H1 (cell line): ENCODE results near the gene TRIM50. TPM values are rescaled to one million over a fixed set of nuclear protein-coding genes. Genes with fewer than 3 reads are reported as not detected.
A peak's percentile ranks its signal among the peaks of the same experiment; 100 is the strongest.

Experiments used
- CTCF ChIA-PET: fragments of 300-600 bp; sonication (Branson Sonifier 250); formaldehyde crosslinking; loops from one replicate; lab custom pipeline; 2021; ENCODE audit not compliant: partially characterized antibody; lab: Charles Lee
- POLR2A ChIA-PET: fragments of 300-600 bp; sonication (Branson Sonifier 250); formaldehyde crosslinking; loops from one replicate; lab custom pipeline; 2021; ENCODE audit warnings: inconsistent platforms; ENCODE audit not compliant: partially characterized antibody; lab: Charles Lee
- DNase-seq, 2 experiments: peaks; one replicate each; pipeline versions ENCODE4 v3.0.0 to v3.0.0-alpha.2; 2010 to 2022; ENCODE audit warnings: low spot score in 2 of 2, low read depth in 1 of 2, mixed read lengths in 1 of 2
- FAIRE-seq: peaks from 2 replicates; lab custom pipeline; 2011; peaks lifted over from hg19 to GRCh38; lab: Jason Lieb, UNC
- H2AFZ ChIP-seq: 2 replicates; pipeline ENCODE4 v1.8.1; 2012; ENCODE audit warnings: low read length, inconsistent platforms
- H2AK5ac ChIP-seq: 2 replicates; pipeline ENCODE4 v1.6.1; 2013; ENCODE audit warnings: low read depth, low read length
- H2BK120ac ChIP-seq: replicated peaks from 2 replicates; pipeline ENCODE3; 2013; ENCODE audit warnings: low read depth, low read length, inconsistent platforms
- H2BK12ac ChIP-seq: 2 replicates; pipeline ENCODE4 v1.6.1; 2013; ENCODE audit warnings: low read depth, low read length
- H2BK15ac ChIP-seq: 2 replicates; pipeline ENCODE4 v1.6.1; 2013; ENCODE audit warnings: low read length
- H2BK20ac ChIP-seq: 2 replicates; pipeline ENCODE4 v1.6.1; 2013; ENCODE audit warnings: low read length
- H2BK5ac ChIP-seq: 2 replicates; pipeline ENCODE4 v1.6.1; 2013; ENCODE audit warnings: low read depth, low read length
- H3K14ac ChIP-seq: 2 replicates; pipeline ENCODE4 v1.6.1; 2013; ENCODE audit warnings: inconsistent platforms; ENCODE audit not compliant: insufficient read length
- H3K18ac ChIP-seq: 2 replicates; pipeline ENCODE4 v1.6.1; 2013; ENCODE audit warnings: low read length; ENCODE audit errors: extremely low read depth
- H3K23ac ChIP-seq: 2 replicates; pipeline ENCODE4 v1.6.1; 2013; ENCODE audit warnings: inconsistent platforms; ENCODE audit not compliant: insufficient read length
- H3K23me2 ChIP-seq: 2 replicates; pipeline ENCODE4 v1.6.1; 2013; ENCODE audit warnings: low read depth, low read length
- H3K27ac ChIP-seq: 2 replicates; pipeline ENCODE4 v1.6.1; 2011; ENCODE audit warnings: low read depth, low read length, inconsistent platforms
- H3K27me3 ChIP-seq, 4 experiments: replicated peaks in 1 of 4; 1 replicate in 1 of 4; 2 replicates in 3 of 4; pipeline versions ENCODE4 v1.6.1 to v1.8.1; 2011 to 2013; ENCODE audit warnings: low read length in 3 of 4, mild to moderate bottlenecking in 3 of 4, inconsistent platforms in 2 of 4, mixed read lengths in 2 of 4, moderate library complexity in 1 of 4; ENCODE audit not compliant: control insufficient read depth in 3 of 4, insufficient read depth in 3 of 4; ENCODE audit errors: extremely low read depth in 1 of 4
- H3K36me3 ChIP-seq, 4 experiments: 2 replicates each; pipeline versions ENCODE4 v1.6.1 to v1.8.1; 2011 to 2013; ENCODE audit warnings: mild to moderate bottlenecking in 4 of 4, low read length in 3 of 4, moderate library complexity in 2 of 4, control low read depth in 1 of 4, inconsistent platforms in 1 of 4; ENCODE audit not compliant: insufficient read depth in 4 of 4, control insufficient read depth in 2 of 4
- H3K4ac ChIP-seq: replicated peaks from 2 replicates; pipeline ENCODE3; 2013; ENCODE audit warnings: low read length, low read depth, mixed read lengths, inconsistent platforms; ENCODE audit not compliant: insufficient read length
- H3K4me1 ChIP-seq, 4 experiments: replicated peaks in 1 of 4; 1 replicate in 1 of 4; 2 replicates in 3 of 4; pipeline versions ENCODE4 v1.6.1 to v1.8.1; 2011 to 2013; ENCODE audit warnings: low read length in 3 of 4, inconsistent platforms in 2 of 4, mixed read lengths in 1 of 4; ENCODE audit not compliant: insufficient read depth in 4 of 4, control insufficient read depth in 3 of 4
- H3K4me2 ChIP-seq, 2 experiments: 2 replicates each; pipeline versions ENCODE4 v1.6.1 to v1.8.1; 2011 to 2013; ENCODE audit warnings: low read depth in 2 of 2, low read length in 2 of 2, control low read depth in 1 of 2, inconsistent platforms in 1 of 2, mild to moderate bottlenecking in 1 of 2; ENCODE audit not compliant: insufficient read depth in 1 of 2
- H3K4me3 ChIP-seq, 4 experiments: fragments of 200-600, 300-600 bp in 1 of 4; sonication (generic), shearing (Covaris generic), sonication (Bioruptor Twin) in 1 of 4; 2 replicates each; pipeline versions ENCODE4 v1.5.1 to v1.8.1; 2011 to 2016; ENCODE audit warnings: low read length in 4 of 4, low read depth in 3 of 4, control low read depth in 2 of 4, inconsistent platforms in 2 of 4, mild to moderate bottlenecking in 2 of 4, mixed read lengths in 1 of 4, moderate library complexity in 1 of 4; ENCODE audit not compliant: insufficient read depth in 2 of 4; ENCODE audit errors: extremely low read depth in 1 of 4
- H3K56ac ChIP-seq: replicated peaks from 2 replicates; pipeline ENCODE3; 2013; ENCODE audit warnings: low read depth, mild to moderate bottlenecking, mixed read lengths, low read length, inconsistent platforms; ENCODE audit not compliant: insufficient read length
- H3K79me1 ChIP-seq: 2 replicates; pipeline ENCODE4 v1.6.1; 2013; ENCODE audit warnings: low read depth, low read length, control low read depth
- H3K79me2 ChIP-seq, 2 experiments: 2 replicates each; pipeline versions ENCODE4 v1.6.1 to v1.8.1; 2012 to 2013; ENCODE audit warnings: low read length in 2 of 2, mild to moderate bottlenecking in 2 of 2, inconsistent platforms in 1 of 2; ENCODE audit not compliant: insufficient read depth in 2 of 2, control insufficient read depth in 1 of 2
- H3K9ac ChIP-seq, 4 experiments: replicated peaks in 1 of 4; 1 replicate in 1 of 4; 2 replicates in 3 of 4; pipeline versions ENCODE4 v1.6.1 to v1.8.1; 2011 to 2013; ENCODE audit warnings: low read depth in 3 of 4, low read length in 3 of 4, control low read depth in 2 of 4, mild to moderate bottlenecking in 2 of 4, moderate library complexity in 2 of 4, inconsistent platforms in 1 of 4; ENCODE audit errors: extremely low read depth in 1 of 4
- H3K9me3 ChIP-seq, 2 experiments: 2 replicates each; pipeline versions ENCODE4 v1.6.1 to v1.8.1; 2012 to 2013; ENCODE audit warnings: mild to moderate bottlenecking in 2 of 2, moderate library complexity in 2 of 2, control low read depth in 1 of 2, inconsistent platforms in 1 of 2, low read depth in 1 of 2, low read length in 1 of 2, mixed read lengths in 1 of 2; ENCODE audit not compliant: insufficient read depth in 2 of 2
- H4K20me1 ChIP-seq, 2 experiments: replicated peaks in 1 of 2; 2 replicates each; pipeline versions ENCODE3 to v1.8.1; 2011 to 2013; ENCODE audit warnings: inconsistent platforms in 2 of 2, low read length in 2 of 2, mild to moderate bottlenecking in 1 of 2; ENCODE audit not compliant: insufficient read depth in 2 of 2, control insufficient read depth in 1 of 2
- H4K5ac ChIP-seq: 2 replicates; pipeline ENCODE4 v1.6.1; 2013; ENCODE audit warnings: low read length, low read depth, mixed read lengths, inconsistent platforms; ENCODE audit not compliant: insufficient read length
- H4K8ac ChIP-seq: 2 replicates; pipeline ENCODE4 v1.8.0; 2013; ENCODE audit warnings: mild to moderate bottlenecking, moderate library complexity, low read length, inconsistent platforms; ENCODE audit not compliant: insufficient read depth; ENCODE audit errors: extremely low read depth
- H4K91ac ChIP-seq: replicated peaks from 2 replicates; pipeline ENCODE3; 2013; ENCODE audit warnings: low read length, mixed read lengths, inconsistent platforms; ENCODE audit not compliant: insufficient read length
- ATF2 ChIP-seq: IDR thresholded peaks from 2 replicates; pipeline ENCODE4 v1.6.1; 2012; ENCODE audit warnings: low read length, inconsistent platforms
- CHD2 ChIP-seq: IDR thresholded peaks from 2 replicates; pipeline ENCODE4 v1.6.1; 2012; ENCODE audit warnings: low read length, improper control_type of control experiment
- CTBP2 ChIP-seq: IDR thresholded peaks from 2 replicates; pipeline ENCODE4 v1.7.0; 2011; ENCODE audit warnings: borderline replicate concordance, mild to moderate bottlenecking, moderate library complexity, mixed read lengths, low read length; ENCODE audit not compliant: insufficient read depth, insufficient read length
- HDAC6 ChIP-seq: IDR thresholded peaks from one replicate; pipeline ENCODE4 v1.7.1; 2012; ENCODE audit warnings: low read depth, mild to moderate bottlenecking, inconsistent platforms, low read length, moderate library complexity
- MAFK ChIP-seq: IDR thresholded peaks from 2 replicates; pipeline ENCODE4 v1.6.1; 2012; ENCODE audit warnings: low read depth, mild to moderate bottlenecking, improper control_type of control experiment, low read length
- SIRT6 ChIP-seq: IDR thresholded peaks from one replicate; pipeline ENCODE4 v1.7.1; 2012; ENCODE audit warnings: low read length, inconsistent platforms
- TEAD4 ChIP-seq: IDR thresholded peaks from 2 replicates; pipeline ENCODE4 v1.6.1; 2012; ENCODE audit warnings: low read depth, low read length, inconsistent platforms, mixed read lengths
- YY1 ChIP-seq: IDR thresholded peaks from 2 replicates; pipeline ENCODE4 v1.6.1; 2011; ENCODE audit warnings: low read depth, mild to moderate bottlenecking, low read length
- WGBS, 2 experiments: shearing (Covaris generic) in 1 of 2; methylation state at CpG; one replicate each; pipeline versions ENCODE4 v1.1.6 to v1.1.7; 2013 to 2015; ENCODE audit warnings: low lambda C conversion rate in 2 of 2, mixed read lengths in 2 of 2, inconsistent platforms in 1 of 2, low coverage in 1 of 2, missing lambda C conversion rate in 1 of 2; ENCODE audit not compliant: insufficient replicate concordance in 2 of 2, insufficient coverage in 1 of 2, insufficient read length in 1 of 2; ENCODE audit errors: extremely low coverage in 1 of 2, missing lambda C conversion rate in 1 of 2; 5-methylcytosine and 5-hydroxymethylcytosine counted together
- polyA plus RNA-seq, 7 experiments: library from polyadenylated mRNA; depleted of rRNA in 3 of 7; stranded (reverse) in 5 of 7; unstranded in 2 of 7; fragments of >200 nt in 5 of 7; fragments of 200-250 nt in 2 of 7; gene quantifications; 1 replicate in 5 of 7; 2 replicates in 1 of 7; 4 replicates in 1 of 7; pipeline versions ENCODE4 v1.2.1 to v1.2.3, GENCODE V29; 2011 to 2013; ENCODE audit warnings: missing spikeins in 2 of 7, mixed read lengths in 2 of 7
- total RNA-seq: library from RNA; stranded (reverse); fragmentation: NEBNext Ultra II Directional; extraction: Animal tissue kit (Norgen Biotek cat#: 25700); gene quantifications from 2 replicates; pipeline ENCODE4 v1.2.1, GENCODE V29; 2021

TRIM50 gene
- total and polyA plus RNA-seq, 2 of the 8 experiments (the other 6 are each of a cell fraction or from before 2014, with no cell fraction given): 0.12 TPM; not detected in 1

- H4K20me1 ChIP-seq: no peaks in the 10 kb centered on the region
- H3K4me2 ChIP-seq: no peak overlapping the region
- H3K79me1 ChIP-seq: no peaks in the 10 kb centered on the region
- no peaks in the 10 kb centered on the region for H3K36me3 ChIP-seq
- H2BK120ac ChIP-seq: no peak overlapping the region
- no peaks in the 10 kb centered on the region for H3K9me3 ChIP-seq
- no peak overlapping the region for H3K9ac ChIP-seq
- no peak overlapping the region for H2BK20ac ChIP-seq
- CTCF ChIA-PET: interaction anchor here (1.6 to 3.7 kb wide), 2 partner anchors 9 to 11 kb away, joined by 5 to 22 read pairs; no protein-coding TSS in a partner anchor
- no peak overlapping the region for H4K91ac ChIP-seq
- H3K4ac ChIP-seq: no peak overlapping the region
- no peak overlapping the region for H3K14ac ChIP-seq
- no peak for DNase-seq
- no peaks in the 10 kb centered on the region for H3K23me2 ChIP-seq
- TF ChIP-seq CHD2 (no peak), HDAC6 (no peak), ATF2 (no peak), SIRT6 (no peak), YY1 (no peak), CTBP2 (no peak), MAFK (no peak), TEAD4 (no peak)
- no peak overlapping the region for H2BK5ac ChIP-seq
- no peak overlapping the region for H3K4me3 ChIP-seq
- H3K27ac ChIP-seq: no peak overlapping the region
- peaks cover 0 to 9% (median 0%) of the 10 kb centered on the region in 4 experiments; a peak in 3 of 7 replicates for H3K4me1 ChIP-seq
- H2AK5ac ChIP-seq: no peak overlapping the region
- no peak overlapping the region for H4K5ac ChIP-seq
- POLR2A ChIA-PET: interaction anchor here (0.6 to 0.8 kb wide), 3 partner anchors 85 to 944 kb away, joined by 3 read pairs; partner anchors contain the start of gene BAZ1B
- H3K18ac ChIP-seq: no peak overlapping the region
- H3K23ac ChIP-seq: no peak overlapping the region
- 69% methylated on average over 6 of the region's 6 CpGs; no CpG with 5 or more reads in 1 of the 2 experiments for WGBS, 2 experiments
- H3K56ac ChIP-seq: no peak overlapping the region
- FAIRE-seq: peak; percentile 50
- H3K27me3 ChIP-seq: no peaks in the 10 kb centered on the region
- H3K79me2 ChIP-seq: no peaks in the 10 kb centered on the region
- H2BK15ac ChIP-seq: no peak overlapping the region
- no peak overlapping the region for H4K8ac ChIP-seq
- peak overlapping the region; percentile 60 for H2AFZ ChIP-seq
- H2BK12ac ChIP-seq: no peak overlapping the region
These were observed 23.7 kb upstream of the TRIM50 start for GRCh38 chr7:73351447-73352167.
